Lower lobe of right lung (tissue), 2 donors: ENCODE data around the gene MPIG6B. TPM values are rescaled to one million over a fixed set of nuclear protein-coding genes. Genes with fewer than 3 reads are reported as not detected.

ENCODE experiments used
- ATAC-seq, 2 donors: fragments of 200-7000 bp; cut with Tn5 transposase; one replicate each; pipeline ENCODE4 v1.9.1; 2020 to 2022; ENCODE audit warnings: mild to moderate bottlenecking in 2 of 2, moderate library complexity in 2 of 2
- DNase-seq: peaks from one replicate; pipeline ENCODE4 v3.0.0-alpha.2; 2020
- H3K27ac ChIP-seq: fragments of 200-600 bp; one replicate; pipeline ENCODE4 v1.8.0; 2022
- H3K27me3 ChIP-seq: fragments of 200-600 bp; one replicate; pipeline ENCODE4 v1.8.0; 2022; ENCODE audit warnings: low read depth
- H3K36me3 ChIP-seq: fragments of 200-600 bp; one replicate; pipeline ENCODE4 v1.8.0; 2022; ENCODE audit warnings: mild to moderate bottlenecking
- H3K4me1 ChIP-seq: fragments of 200-600 bp; one replicate; pipeline ENCODE4 v1.8.0; 2022
- H3K4me3 ChIP-seq: fragments of 200-600 bp; one replicate; pipeline ENCODE4 v1.8.0; 2022; ENCODE audit warnings: mild to moderate bottlenecking
- H3K9me3 ChIP-seq: fragments of 200-600 bp; one replicate; pipeline ENCODE4 v1.8.0; 2022
- intact Hi-C: fragments of 100-400 bp; cut with DNase I; formaldehyde crosslinking; loops from one replicate; pipeline ENCODE4 v1.11.0; 2022
- total RNA-seq: library from RNA; stranded (reverse); fragmentation: NEBNext Ultra II Directional; extraction: Animal tissue kit (Norgen Biotek cat#: 25700); gene quantifications from one replicate; pipeline ENCODE4 v1.2.1, GENCODE V29; 2021
- TF ChIP-seq, protein P1 (sequence below): fragments of 200-600 bp; IDR thresholded peaks from one replicate; pipeline ENCODE4 v1.8.0; 2022; ENCODE audit warnings: antibody characterized with exemption, mild to moderate bottlenecking
- donor health status: DM: no; HTN: yes; CAD: no; lungs with severe emphysema.

Gene MPIG6B
- total RNA-seq, 1 donor from 2014 or later, result 2.6 TPM

DNA sequence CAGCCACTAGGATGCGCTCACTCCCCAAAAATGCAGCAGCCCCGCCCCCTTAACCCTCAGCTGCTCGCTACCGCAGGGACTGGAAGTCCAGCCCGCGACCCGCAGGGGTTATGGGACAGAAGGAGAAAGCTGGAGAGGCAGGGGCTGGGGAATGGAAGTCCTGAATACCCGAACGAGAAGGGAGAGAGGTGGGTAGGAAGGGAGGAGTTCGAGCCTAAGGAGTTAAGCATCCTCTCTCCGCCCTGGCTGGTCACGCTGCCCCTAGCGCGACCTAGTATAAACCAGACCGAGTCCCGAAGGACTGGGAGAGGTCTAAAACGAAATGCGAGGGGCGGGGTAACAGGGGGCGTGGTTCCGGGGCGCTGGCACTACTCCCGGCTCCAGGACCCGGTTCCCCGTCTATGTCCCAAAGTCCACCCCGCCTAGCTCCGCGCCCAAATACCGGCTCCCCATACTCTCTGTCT is 6.4 kb downstream of the MPIG6B start:
- ATAC-seq (peak; percentile 90 to 91), DNase-seq (peak; percentile 94)
- TF ChIP-seq, protein P1, sequence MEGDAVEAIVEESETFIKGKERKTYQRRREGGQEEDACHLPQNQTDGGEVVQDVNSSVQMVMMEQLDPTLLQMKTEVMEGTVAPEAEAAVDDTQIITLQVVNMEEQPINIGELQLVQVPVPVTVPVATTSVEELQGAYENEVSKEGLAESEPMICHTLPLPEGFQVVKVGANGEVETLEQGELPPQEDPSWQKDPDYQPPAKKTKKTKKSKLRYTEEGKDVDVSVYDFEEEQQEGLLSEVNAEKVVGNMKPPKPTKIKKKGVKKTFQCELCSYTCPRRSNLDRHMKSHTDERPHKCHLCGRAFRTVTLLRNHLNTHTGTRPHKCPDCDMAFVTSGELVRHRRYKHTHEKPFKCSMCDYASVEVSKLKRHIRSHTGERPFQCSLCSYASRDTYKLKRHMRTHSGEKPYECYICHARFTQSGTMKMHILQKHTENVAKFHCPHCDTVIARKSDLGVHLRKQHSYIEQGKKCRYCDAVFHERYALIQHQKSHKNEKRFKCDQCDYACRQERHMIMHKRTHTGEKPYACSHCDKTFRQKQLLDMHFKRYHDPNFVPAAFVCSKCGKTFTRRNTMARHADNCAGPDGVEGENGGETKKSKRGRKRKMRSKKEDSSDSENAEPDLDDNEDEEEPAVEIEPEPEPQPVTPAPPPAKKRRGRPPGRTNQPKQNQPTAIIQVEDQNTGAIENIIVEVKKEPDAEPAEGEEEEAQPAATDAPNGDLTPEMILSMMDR, result no peak
- H3K27ac ChIP-seq, result peak overlapping the region; percentile 93
- no peaks in the 10 kb centered on the region for H3K27me3 ChIP-seq
- peaks cover 78% of the 10 kb centered on the region for H3K4me1 ChIP-seq
- no peaks in the 10 kb centered on the region for H3K9me3 ChIP-seq
- intact Hi-C loops, result no loop called here
- peak overlapping the region; percentile 91 for H3K4me3 ChIP-seq
- peaks cover 64% of the 10 kb centered on the region for H3K36me3 ChIP-seq

DNA sequence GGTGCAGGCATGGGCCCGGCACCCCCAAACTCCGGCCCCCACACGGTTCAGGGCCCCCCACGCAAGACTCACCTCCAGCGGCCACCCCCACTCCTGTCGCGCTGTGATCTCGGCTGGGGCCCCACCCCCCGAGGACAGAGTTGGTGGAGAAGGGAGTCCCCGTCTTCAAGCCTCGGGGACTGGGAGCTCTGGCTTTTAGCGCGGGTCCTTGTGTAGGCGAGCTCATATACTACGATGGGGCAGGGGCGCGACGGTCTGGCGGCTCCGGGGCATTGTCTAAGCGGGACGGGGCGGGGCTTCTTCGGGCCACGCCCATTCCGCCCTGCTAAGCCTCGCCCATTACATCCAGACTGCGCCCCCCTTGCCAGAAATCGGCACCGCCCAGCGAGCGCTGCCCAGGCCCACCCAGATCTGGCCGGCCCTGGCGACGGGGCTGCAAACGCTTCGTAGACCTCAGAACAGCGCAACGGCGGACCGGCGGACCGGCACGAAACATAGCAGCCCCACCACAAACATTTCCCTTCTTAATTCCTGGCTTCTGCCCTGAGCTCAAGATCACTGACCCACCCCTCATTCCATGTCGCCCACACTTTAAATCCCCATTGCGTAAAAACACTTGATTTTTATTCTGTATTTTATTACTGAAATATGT is 6.9 kb downstream of the MPIG6B start:
- TF ChIP-seq, protein P1, result no peak
- Histone ChIP-seq H3K4me3 (peak overlapping the region; percentile 91), H3K27me3 (no peaks in the 10 kb centered on the region), H3K36me3 (peaks cover 64% of the 10 kb centered on the region), H3K9me3 (no peaks in the 10 kb centered on the region), H3K4me1 (peaks cover 81% of the 10 kb centered on the region), H3K27ac (peak overlapping the region; percentile 93)
- intact Hi-C loops, result loop anchor here (10.0 kb wide), 1 partner anchor 105 kb away; no protein-coding TSS in a partner anchor
- peak; percentile 82 to 83 for ATAC-seq
- peak; percentile 88 for DNase-seq

DNA sequence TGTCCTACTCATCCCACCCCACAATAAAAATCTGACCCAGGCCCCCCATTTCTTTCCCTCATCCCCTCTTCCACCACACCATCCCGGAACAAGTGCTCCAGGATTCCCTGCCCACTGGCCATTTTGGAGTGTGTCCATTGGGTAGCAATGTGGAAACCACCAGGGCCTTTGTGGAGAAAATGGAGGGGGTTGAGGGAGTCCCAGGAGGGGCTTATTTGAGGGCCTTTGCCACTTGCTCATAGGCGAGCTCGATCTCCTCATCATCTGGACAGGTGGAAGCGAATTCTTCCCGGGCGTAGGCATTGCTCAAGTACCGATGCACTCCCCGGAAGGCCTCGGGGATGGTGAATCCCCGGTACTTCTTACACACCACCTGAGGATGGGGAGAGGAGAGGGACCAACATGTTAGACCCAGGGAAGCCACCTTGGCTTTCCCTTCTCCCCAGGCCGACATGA is 7.5 kb downstream of the MPIG6B start:
- DNase-seq (no peak), ATAC-seq (no peak)
- peaks cover 79% of the 10 kb centered on the region for H3K4me1 ChIP-seq
- no peaks in the 10 kb centered on the region for H3K27me3 ChIP-seq
- peak overlapping the region; percentile 91 for H3K4me3 ChIP-seq
- H3K9me3 ChIP-seq, result no peaks in the 10 kb centered on the region
- H3K27ac ChIP-seq, result peak overlapping the region; percentile 93
- intact Hi-C loops, result loop anchor here (10.0 kb wide), 1 partner anchor 104 kb away; no protein-coding TSS in a partner anchor
- TF ChIP-seq, protein P1, result no peak
- H3K36me3 ChIP-seq, result peaks cover 64% of the 10 kb centered on the region

DNA sequence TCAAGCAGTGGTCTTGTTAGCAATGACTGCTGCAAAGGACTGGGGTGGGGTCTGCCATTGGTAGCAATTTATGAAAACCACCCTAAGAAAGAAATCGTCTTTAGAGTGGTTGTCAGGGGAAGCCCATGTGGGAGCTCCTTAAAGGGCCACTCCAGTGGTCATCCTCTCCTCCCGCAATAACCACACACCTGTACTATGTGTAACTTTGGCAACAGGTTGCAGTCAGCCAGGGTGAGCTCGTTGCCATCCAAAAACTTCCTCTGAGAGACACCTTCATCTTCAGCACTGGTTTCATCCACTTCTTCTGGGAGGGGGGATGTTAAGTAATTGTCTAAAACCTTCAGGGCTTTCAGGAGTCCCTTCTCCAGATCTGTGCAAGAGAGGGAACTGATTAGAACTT is 8.9 kb downstream of the MPIG6B start:
- TF ChIP-seq, protein P1, result no peak
- Histone ChIP-seq H3K27ac (no peak overlapping the region), H3K36me3 (peaks cover 53% of the 10 kb centered on the region), H3K9me3 (no peaks in the 10 kb centered on the region), H3K4me3 (no peak overlapping the region), H3K4me1 (peaks cover 71% of the 10 kb centered on the region), H3K27me3 (no peaks in the 10 kb centered on the region)
- ATAC-seq (no peak), DNase-seq (no peak)
- intact Hi-C loops, result loop anchor here (10.0 kb wide), 1 partner anchor 103 kb away; no protein-coding TSS in a partner anchor

DNA sequence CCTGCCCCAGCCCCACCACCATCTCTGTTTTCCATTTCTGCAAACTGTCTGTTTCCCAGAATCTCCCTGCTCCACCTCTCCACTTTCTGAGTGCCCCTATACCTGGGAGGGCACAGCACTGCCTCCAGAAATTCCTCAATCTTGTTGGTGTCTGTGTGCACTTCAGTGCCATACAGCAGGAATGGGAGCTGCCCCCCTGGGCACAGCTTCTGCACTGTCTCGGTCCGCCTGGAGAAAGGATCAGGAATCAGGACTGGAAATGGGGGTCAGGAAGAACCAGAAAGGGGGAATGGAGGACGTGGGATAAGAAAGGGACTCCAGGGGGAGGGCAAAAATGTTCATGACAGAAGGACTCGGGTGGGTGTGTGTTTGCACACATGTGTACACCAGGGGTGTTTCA is 10.6 kb downstream of the MPIG6B start:
- TF ChIP-seq, protein P1, result no peak
- H3K4me1 ChIP-seq, result peaks cover 71% of the 10 kb centered on the region
- no peaks in the 10 kb centered on the region for H3K9me3 ChIP-seq
- H3K27ac ChIP-seq, result peak overlapping the region; percentile 93
- no peaks in the 10 kb centered on the region for H3K27me3 ChIP-seq
- DNase-seq, result no peak
- H3K36me3 ChIP-seq, result peaks cover 42% of the 10 kb centered on the region
- intact Hi-C loops, result loop anchor here (10.0 kb wide), 1 partner anchor 101 kb away; no protein-coding TSS in a partner anchor
- peak overlapping the region; percentile 86 for H3K4me3 ChIP-seq
- ATAC-seq, result no peak
